KMS-11 (cell line): ENCODE data around the gene EBLN1.

Source experiments
- H2AFZ ChIP-seq: fragments of 200-600 bp; sonication (generic); 2 replicates; pipeline ENCODE4 v1.6.1; 2016; ENCODE audit warnings: antibody characterized with exemption, mixed run types, low read depth
- H3K27ac ChIP-seq: fragments of 200-600 bp; sonication (generic); 2 replicates; pipeline ENCODE4 v1.6.1; 2016; ENCODE audit warnings: mild to moderate bottlenecking, mixed run types
- H3K27me3 ChIP-seq: fragments of 200-600 bp; sonication (generic); 2 replicates; pipeline ENCODE4 v1.6.1; 2017; ENCODE audit warnings: mild to moderate bottlenecking, low read depth, mixed run types, moderate library complexity; ENCODE audit not compliant: insufficient read depth
- H3K36me3 ChIP-seq: fragments of 200-600 bp; sonication (generic); 2 replicates; pipeline ENCODE4 v1.6.1; 2017; ENCODE audit warnings: mild to moderate bottlenecking, mixed run types; ENCODE audit not compliant: insufficient read depth
- H3K4me1 ChIP-seq: fragments of 200-600 bp; sonication (generic); 2 replicates; pipeline ENCODE4 v1.6.1; 2016; ENCODE audit warnings: mild to moderate bottlenecking, low read depth, mixed run types; ENCODE audit not compliant: poor library complexity, severe bottlenecking
- H3K4me2 ChIP-seq: fragments of 200-600 bp; sonication (generic); 2 replicates; pipeline ENCODE4 v1.7.0; 2016; ENCODE audit warnings: mild to moderate bottlenecking, mixed run types
- H3K4me3 ChIP-seq: fragments of 200-600 bp; sonication (generic); IDR thresholded peaks from 2 replicates; pipeline ENCODE4 v1.6.1; 2017; ENCODE audit warnings: low read depth, low read length, mixed read lengths; ENCODE audit not compliant: insufficient read depth
- H3K79me2 ChIP-seq: fragments of 200-600 bp; sonication (generic); 2 replicates; pipeline ENCODE4 v1.6.1; 2016; ENCODE audit warnings: low read depth, mixed run types; ENCODE audit not compliant: insufficient read depth
- H3K9ac ChIP-seq: fragments of 200-600 bp; sonication (generic); 2 replicates; pipeline ENCODE4 v1.6.1; 2016; ENCODE audit warnings: mild to moderate bottlenecking, mixed run types
- H4K20me1 ChIP-seq: fragments of 200-600 bp; sonication (generic); 2 replicates; pipeline ENCODE4 v1.6.1; 2016; ENCODE audit warnings: mild to moderate bottlenecking, mixed run types; ENCODE audit not compliant: insufficient read depth
- CTCF ChIP-seq: fragments of 200-600 bp; sonication (generic); conservative IDR thresholded peaks from 2 replicates; pipeline ENCODE4 v1.6.1; 2017; ENCODE audit warnings: low read depth, mild to moderate bottlenecking, antibody characterized with exemption, low read length, moderate library complexity, mixed read lengths

EBLN1 gene

GRCh38 chr10:22251751-22252223, 34.0 kb upstream of the EBLN1 start:
- peak overlapping the region; percentile 97 for H3K4me2 ChIP-seq
- no peaks in the 10 kb centered on the region for H3K36me3 ChIP-seq
- H3K27me3 ChIP-seq: no peaks in the 10 kb centered on the region
- H3K4me3 ChIP-seq: no peak overlapping the region
- peaks cover 47% of the 10 kb centered on the region for H3K4me1 ChIP-seq
- no peak for TF ChIP-seq CTCF
- H3K27ac ChIP-seq: peak overlapping the region; percentile 95
- no peaks in the 10 kb centered on the region for H4K20me1 ChIP-seq
- peak overlapping the region; percentile 97 for H3K9ac ChIP-seq
- peak overlapping the region; percentile 50 for H2AFZ ChIP-seq
- H3K79me2 ChIP-seq: peaks cover 78% of the 10 kb centered on the region

GRCh38 chr10:22250897-22251660, 33.3 kb upstream of the EBLN1 start:
- Histone ChIP-seq H3K27me3 (no peaks in the 10 kb centered on the region), H3K9ac (peak overlapping the region; percentile 97), H3K4me2 (peak overlapping the region; percentile 97)

GRCh38 chr10:22247636-22248035, 29.8 kb upstream of the EBLN1 start:
- no peaks in the 10 kb centered on the region for H3K36me3 ChIP-seq
- peaks cover 37% of the 10 kb centered on the region for H3K79me2 ChIP-seq
- no peak overlapping the region for H3K27ac ChIP-seq
- H2AFZ ChIP-seq: no peak overlapping the region
- H3K9ac ChIP-seq: no peak overlapping the region
- H3K27me3 ChIP-seq: no peaks in the 10 kb centered on the region
- no peak overlapping the region for H3K4me3 ChIP-seq
- TF ChIP-seq CTCF: no peak
- H3K4me2 ChIP-seq: no peak overlapping the region
- H3K4me1 ChIP-seq: peaks cover 27% of the 10 kb centered on the region
- no peaks in the 10 kb centered on the region for H4K20me1 ChIP-seq

More at GRCh38 chr10:22250897-22251660, 33.3 kb upstream of the EBLN1 start:
- Histone ChIP-seq H3K79me2 (peaks cover 71% of the 10 kb centered on the region), H3K27ac (peak overlapping the region; percentile 95), H2AFZ (peak overlapping the region; percentile 50), H3K4me1 (peaks cover 47% of the 10 kb centered on the region), H3K36me3 (no peaks in the 10 kb centered on the region), H3K4me3 (no peak overlapping the region), H4K20me1 (no peaks in the 10 kb centered on the region)
- TF ChIP-seq CTCF: no peak

- Histone ChIP-seq H3K9ac (no peak overlapping the region), H3K27me3 (no peaks in the 10 kb centered on the region), H4K20me1 (no peaks in the 10 kb centered on the region), H3K36me3 (no peaks in the 10 kb centered on the region), H3K4me2 (no peak overlapping the region), H3K27ac (no peak overlapping the region), H2AFZ (no peak overlapping the region), H3K4me3 (no peak overlapping the region), H3K79me2 (peaks cover 34% of the 10 kb centered on the region), H3K4me1 (peaks cover 27% of the 10 kb centered on the region)
- TF ChIP-seq CTCF: no peak
Measured at GRCh38 chr10:22246680-22247391, 29.0 kb upstream of the EBLN1 start.
